GM23248 (cell line): ENCODE measurements around the gene SLC5A7. TPM values are rescaled to one million over a fixed set of nuclear protein-coding genes. Genes with fewer than 3 reads are reported as not detected.

Experiments
- DNase-seq: peaks from one replicate; pipeline ENCODE4 v3.0.0-alpha.2; 2015
- H2AFZ ChIP-seq: fragments of 200-600 bp; sonication (generic); 2 replicates; pipeline ENCODE4 v1.6.1; 2016; ENCODE audit warnings: antibody characterized with exemption
- H3F3A ChIP-seq: fragments of 200-600 bp; sonication (generic); 2 replicates; pipeline ENCODE4 v1.6.1; 2016; ENCODE audit warnings: mild to moderate bottlenecking, antibody characterized with exemption, mixed run types; ENCODE audit not compliant: insufficient read depth
- H3K27ac ChIP-seq: fragments of 200-600 bp; sonication (generic); 2 replicates; pipeline ENCODE4 v1.5.1; 2016; ENCODE audit warnings: mild to moderate bottlenecking
- H3K27me3 ChIP-seq: fragments of 200-600 bp; sonication (generic); replicated peaks from 2 replicates; pipeline ENCODE4 v1.6.1; 2016; ENCODE audit warnings: mild to moderate bottlenecking; ENCODE audit not compliant: insufficient read depth
- H3K36me3 ChIP-seq: fragments of 200-600 bp; sonication (generic); 2 replicates; pipeline ENCODE4 v1.6.1; 2016; ENCODE audit warnings: low read depth, mild to moderate bottlenecking
- H3K4me1 ChIP-seq: fragments of 200-600 bp; sonication (generic); 2 replicates; pipeline ENCODE4 v1.6.1; 2016; ENCODE audit warnings: mild to moderate bottlenecking; ENCODE audit not compliant: insufficient read depth
- H3K4me2 ChIP-seq: fragments of 200-600 bp; sonication (generic); one replicate; pipeline ENCODE4 v1.6.1; 2016; ENCODE audit warnings: mild to moderate bottlenecking; ENCODE audit not compliant: unreplicated experiment
- H3K4me3 ChIP-seq: fragments of 200-600 bp; sonication (generic); 2 replicates; pipeline ENCODE4 v1.5.1; 2016; ENCODE audit warnings: mild to moderate bottlenecking
- H3K79me2 ChIP-seq: fragments of 200-600 bp; sonication (generic); 2 replicates; pipeline ENCODE4 v1.6.1; 2016; ENCODE audit warnings: mild to moderate bottlenecking; ENCODE audit not compliant: insufficient read depth
- H3K9ac ChIP-seq: fragments of 200-600 bp; sonication (generic); 2 replicates; pipeline ENCODE4 v1.6.1; 2016; ENCODE audit warnings: mild to moderate bottlenecking
- H3K9me2 ChIP-seq: fragments of 200-600 bp; sonication (generic); 2 replicates; pipeline ENCODE4 v1.6.1; 2016; ENCODE audit warnings: mixed run types, mild to moderate bottlenecking, moderate library complexity; ENCODE audit not compliant: insufficient read depth
- H3K9me3 ChIP-seq: fragments of 200-600 bp; sonication (generic); one replicate; pipeline ENCODE4 v1.6.1; 2017; ENCODE audit warnings: low read depth
- H4K20me1 ChIP-seq: fragments of 200-600 bp; sonication (generic); 2 replicates; pipeline ENCODE4 v1.6.0; 2016; ENCODE audit not compliant: insufficient read depth
- EZH2 ChIP-seq: fragments of 200-600 bp; sonication (generic); IDR thresholded peaks from 2 replicates; pipeline ENCODE4 v1.6.1; 2018; ENCODE audit warnings: antibody characterized with exemption, mild to moderate bottlenecking; ENCODE audit not compliant: insufficient read depth, poor library complexity, severe bottlenecking
- EZH2phosphoT487 ChIP-seq: fragments of 200-600 bp; sonication (generic); IDR thresholded peaks from 2 replicates; pipeline ENCODE4 v1.6.1; 2018; ENCODE audit warnings: antibody characterized with exemption, moderate library complexity, mild to moderate bottlenecking, low read depth; ENCODE audit not compliant: insufficient read depth
- WGBS, 2 experiments: methylation state at CpG; one replicate each; pipeline ENCODE4 v1.1.6; 2015 to 2017; ENCODE audit warnings: low lambda C conversion rate in 2 of 2, low coverage in 1 of 2; ENCODE audit errors: missing lambda C conversion rate in 2 of 2; 5-methylcytosine and 5-hydroxymethylcytosine counted together
- in situ Hi-C: fragments of 300-500 bp; cut with MboI; formaldehyde crosslinking; loops from 2 replicates; pipeline ENCODE4 v1.15.0; 2020
- polyA plus RNA-seq: library from polyadenylated mRNA; unstranded; fragments of >200 nt; fragmentation: Nextera tagmentation; extraction: Ambion mirVana; gene quantifications from 2 replicates; pipeline ENCODE4 v1.2.1, GENCODE V29; 2016
- total RNA-seq: library from RNA; depleted of rRNA; stranded (reverse); fragments of >200 nt; shearing (Covaris generic); gene quantifications from 2 replicates; pipeline ENCODE4 v1.2.3, GENCODE V29; 2014

Gene SLC5A7
- total and polyA plus RNA-seq, 2 experiments from 2014 or later = not detected

DNA sequence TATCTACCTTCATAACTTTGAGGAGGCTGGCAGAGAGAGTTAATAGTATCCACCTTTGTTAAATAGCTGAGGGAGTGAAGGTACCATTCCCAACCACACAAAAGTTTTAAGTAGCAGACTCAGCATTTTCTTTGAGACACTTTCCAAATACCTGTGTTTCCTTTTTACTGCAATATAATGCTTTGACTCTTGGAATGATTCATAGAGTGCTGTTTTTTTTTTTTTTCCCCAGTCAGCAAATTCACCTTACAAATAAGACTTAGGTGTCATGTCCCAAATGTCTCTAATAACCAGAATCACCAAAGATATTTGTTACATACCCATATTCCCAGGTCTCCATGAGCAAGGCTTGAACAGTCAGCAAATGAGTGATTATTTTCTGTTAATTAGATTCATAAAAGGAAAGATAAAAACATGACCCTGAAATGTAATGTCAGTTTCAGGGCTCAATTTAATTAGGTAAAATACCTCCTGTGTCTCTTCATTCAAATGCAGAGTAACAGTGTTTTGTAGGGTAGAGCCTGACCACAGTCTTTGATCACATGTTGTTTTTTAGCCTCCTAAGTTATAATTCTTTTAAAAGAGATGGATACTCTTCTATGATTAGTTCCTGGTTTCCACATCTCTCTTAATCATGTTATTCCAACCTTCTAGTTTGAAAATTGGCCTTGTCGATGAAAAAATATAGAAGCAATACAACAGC, 39.9 kb downstream of the SLC5A7 start:
- Histone ChIP-seq H3K4me3 (no peak overlapping the region), H3K9ac (no peak overlapping the region), H3K4me2 (no peak overlapping the region), H3K9me3 (no peaks in the 10 kb centered on the region), H3K27ac (no peak overlapping the region), H3F3A (no peaks in the 10 kb centered on the region), H4K20me1 (no peaks in the 10 kb centered on the region), H3K4me1 (no peaks in the 10 kb centered on the region), H3K27me3 (no peaks in the 10 kb centered on the region), H3K36me3 (no peaks in the 10 kb centered on the region), H2AFZ (no peak overlapping the region), H3K79me2 (no peaks in the 10 kb centered on the region), H3K9me2 (no peaks in the 10 kb centered on the region)
- TF ChIP-seq EZH2 (no peak), EZH2phosphoT487 (no peak)
- no peak for DNase-seq
- WGBS, 2 experiments = 38 to 52% methylated on average over 1 of the region's 1 CpG
- in situ Hi-C loops = no loop called here

DNA sequence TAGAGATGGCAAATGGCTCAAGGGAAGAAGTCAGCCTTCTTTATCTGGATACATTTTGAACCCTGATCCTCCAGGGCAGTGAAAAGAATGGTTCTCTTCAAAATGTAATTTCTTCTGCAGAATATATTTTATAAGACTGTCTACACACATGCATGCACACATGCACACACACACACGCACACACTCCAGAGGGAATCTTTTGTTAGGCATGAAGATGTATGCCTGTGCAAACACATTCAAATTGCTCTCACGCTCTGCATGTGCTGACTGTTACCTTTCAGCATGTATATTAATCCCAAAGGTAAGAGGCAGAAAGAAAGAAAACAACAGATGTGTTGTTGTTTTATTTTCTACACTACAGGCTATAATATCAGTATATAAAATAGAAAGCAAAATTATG, 43.2 kb downstream of the SLC5A7 start:
- TF ChIP-seq EZH2phosphoT487 (no peak), EZH2 (no peak)
- no peaks in the 10 kb centered on the region for H3K27me3 ChIP-seq
- H3K4me3 ChIP-seq = no peak overlapping the region
- no peak for DNase-seq
- in situ Hi-C loops = no loop called here
- no peaks in the 10 kb centered on the region for H3K4me1 ChIP-seq
- H3K9me3 ChIP-seq = no peaks in the 10 kb centered on the region
- no peaks in the 10 kb centered on the region for H3K36me3 ChIP-seq
- WGBS, 2 experiments = 9 to 15% methylated on average over 2 of the region's 2 CpGs
- H2AFZ ChIP-seq = no peak overlapping the region
- H4K20me1 ChIP-seq = no peaks in the 10 kb centered on the region
- H3K27ac ChIP-seq = no peak overlapping the region
- no peak overlapping the region for H3K4me2 ChIP-seq
- no peaks in the 10 kb centered on the region for H3K9me2 ChIP-seq
- H3F3A ChIP-seq = no peaks in the 10 kb centered on the region
- no peak overlapping the region for H3K9ac ChIP-seq
- no peaks in the 10 kb centered on the region for H3K79me2 ChIP-seq

DNA sequence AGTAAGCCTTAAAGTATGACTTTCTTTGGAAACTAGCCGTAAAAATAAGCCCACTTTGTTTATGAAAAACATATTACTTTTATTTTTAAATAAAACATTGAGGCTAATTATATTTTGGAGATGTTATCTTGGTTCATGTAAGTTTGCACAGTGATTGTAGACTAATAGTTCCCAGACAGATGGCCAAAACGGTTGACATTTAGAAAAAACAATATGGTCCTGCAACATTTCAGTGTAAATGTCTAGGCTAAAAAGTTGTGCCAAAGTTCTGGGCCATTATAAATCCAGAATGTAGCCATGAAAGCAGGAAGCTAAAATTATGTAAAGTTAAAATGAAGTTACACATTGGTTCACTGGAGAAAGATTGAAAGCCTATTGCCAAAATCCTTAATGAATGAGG, 43.6 kb downstream of the SLC5A7 start:
- no peaks in the 10 kb centered on the region for H3K9me3 ChIP-seq
- no peaks in the 10 kb centered on the region for H3F3A ChIP-seq
- TF ChIP-seq EZH2phosphoT487 = no peak
- no peak for TF ChIP-seq EZH2
- WGBS, 2 experiments = 0 to 2% methylated on average over 2 of the region's 2 CpGs
- H2AFZ ChIP-seq = no peak overlapping the region
- H3K36me3 ChIP-seq = no peaks in the 10 kb centered on the region
- H3K4me2 ChIP-seq = no peak overlapping the region
- in situ Hi-C loops = no loop called here
- H3K4me3 ChIP-seq = no peak overlapping the region
- no peaks in the 10 kb centered on the region for H3K9me2 ChIP-seq
- no peak overlapping the region for H3K27ac ChIP-seq
- DNase-seq = no peak
- no peaks in the 10 kb centered on the region for H3K79me2 ChIP-seq
- no peaks in the 10 kb centered on the region for H3K4me1 ChIP-seq
- no peak overlapping the region for H3K9ac ChIP-seq
- no peaks in the 10 kb centered on the region for H3K27me3 ChIP-seq
- H4K20me1 ChIP-seq = no peaks in the 10 kb centered on the region

DNA sequence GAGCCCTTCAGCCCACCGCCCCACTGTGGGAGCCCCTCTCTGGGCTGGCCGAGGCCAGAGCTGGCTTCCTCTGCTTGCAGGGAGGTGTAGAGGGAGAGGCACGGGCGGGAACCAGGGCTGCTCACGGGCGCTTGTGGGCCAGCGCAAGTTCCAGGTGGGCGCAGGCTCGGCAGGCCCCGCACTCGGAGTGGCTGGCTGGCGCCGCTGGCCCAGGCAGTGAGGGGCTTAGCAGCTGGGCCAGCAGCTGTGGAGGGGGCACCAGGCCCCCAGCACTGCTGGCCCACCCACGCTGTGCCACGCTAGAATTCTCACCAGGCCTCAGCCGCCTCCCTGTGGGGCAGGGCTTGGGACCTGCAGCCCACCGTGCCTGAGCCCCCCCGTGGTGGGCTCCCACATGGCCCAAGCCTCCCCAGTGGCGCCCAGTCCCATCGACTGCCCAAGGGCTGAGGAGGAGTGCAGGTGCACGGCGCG, 45.2 kb downstream of the SLC5A7 start:
- in situ Hi-C loops = no loop called here
- DNase-seq = no peak
- no peak overlapping the region for H3K9ac ChIP-seq
- no peaks in the 10 kb centered on the region for H3K9me2 ChIP-seq
- H3K27ac ChIP-seq = no peak overlapping the region
- no peaks in the 10 kb centered on the region for H3K79me2 ChIP-seq
- no peaks in the 10 kb centered on the region for H3K9me3 ChIP-seq
- no peak overlapping the region for H3K4me2 ChIP-seq
- TF ChIP-seq EZH2phosphoT487 (no peak), EZH2 (no peak)
- H3K36me3 ChIP-seq = no peaks in the 10 kb centered on the region
- no peaks in the 10 kb centered on the region for H4K20me1 ChIP-seq
- no peak overlapping the region for H2AFZ ChIP-seq
- no peak overlapping the region for H3K4me3 ChIP-seq
- H3K4me1 ChIP-seq = no peaks in the 10 kb centered on the region
- WGBS, 2 experiments = 63 to 66% methylated on average over 10 to 19 of the region's 23 CpGs
- H3K27me3 ChIP-seq = no peaks in the 10 kb centered on the region
- no peaks in the 10 kb centered on the region for H3F3A ChIP-seq

DNA sequence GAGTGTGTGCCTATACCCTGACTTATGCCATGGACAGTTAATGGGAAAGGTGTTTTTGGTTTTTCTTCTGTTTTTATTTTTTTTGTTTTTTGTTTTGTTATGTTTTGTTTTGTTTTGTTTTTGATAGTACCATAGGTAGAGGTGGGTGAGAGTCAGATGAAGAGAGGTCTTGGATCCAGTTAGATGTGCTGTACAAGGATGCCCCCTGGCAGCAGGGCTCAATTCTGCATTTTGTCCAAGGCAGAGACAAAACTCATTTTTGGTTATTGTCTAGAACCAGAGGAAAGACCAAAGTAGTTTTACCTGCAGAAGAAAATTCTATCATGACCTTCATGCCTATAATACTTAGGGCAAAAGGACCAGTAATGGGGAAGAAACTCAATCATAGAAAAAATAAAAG, 48.5 kb downstream of the SLC5A7 start:
- no peaks in the 10 kb centered on the region for H3K9me2 ChIP-seq
- no peaks in the 10 kb centered on the region for H3F3A ChIP-seq
- H2AFZ ChIP-seq = no peak overlapping the region
- H3K4me3 ChIP-seq = no peak overlapping the region
- H3K4me2 ChIP-seq = no peak overlapping the region
- H3K79me2 ChIP-seq = no peaks in the 10 kb centered on the region
- no peak for DNase-seq
- no peaks in the 10 kb centered on the region for H3K36me3 ChIP-seq
- TF ChIP-seq EZH2 = no peak
- no peak for TF ChIP-seq EZH2phosphoT487
- no peak overlapping the region for H3K27ac ChIP-seq
- H3K4me1 ChIP-seq = no peaks in the 10 kb centered on the region
- no peaks in the 10 kb centered on the region for H3K27me3 ChIP-seq
- in situ Hi-C loops = no loop called here
- no peaks in the 10 kb centered on the region for H4K20me1 ChIP-seq
- H3K9me3 ChIP-seq = no peaks in the 10 kb centered on the region
- no peak overlapping the region for H3K9ac ChIP-seq
